GM23248 (cell line): Measurements from ENCODE around the gene NHEJ1.

Source experiments
- EZH2 ChIP-seq: fragments of 200-600 bp; sonication (generic); IDR thresholded peaks from 2 replicates; pipeline ENCODE4 v1.6.1; 2018; ENCODE audit warnings: antibody characterized with exemption, mild to moderate bottlenecking; ENCODE audit not compliant: insufficient read depth, poor library complexity, severe bottlenecking
- EZH2phosphoT487 ChIP-seq: fragments of 200-600 bp; sonication (generic); IDR thresholded peaks from 2 replicates; pipeline ENCODE4 v1.6.1; 2018; ENCODE audit warnings: antibody characterized with exemption, moderate library complexity, mild to moderate bottlenecking, low read depth; ENCODE audit not compliant: insufficient read depth

GRCh38 chr2:219112062-219112406 lies 48.6 kb downstream of the NHEJ1 start:
- TF ChIP-seq EZH2 (no peak), EZH2phosphoT487 (no peak)
